GM12878 (cell line): Measurements from ENCODE around the gene ATXN3. TPM values are rescaled to one million over a fixed set of nuclear protein-coding genes. Genes with fewer than 3 reads are reported as not detected.

Experiments used
- ATAC-seq: fragments of 200-7000 bp; cut with Tn5 transposase; 3 replicates; pipeline ENCODE4 v1.9.1; 2020; ENCODE audit warnings: mild to moderate bottlenecking, moderate library complexity
- BruUV-seq: library from RNA; stranded (reverse); fragments of 400-500 nt; replicated peaks from 2 replicates; lab custom pipeline; 2021; lab: Mats Ljungman, UMichigan
- CTCF ChIA-PET: fragments of 300-600 bp; sonication (Branson Sonifier 250); formaldehyde crosslinking; extraction: SDS; loops from one replicate; lab custom pipeline; 2021; ENCODE audit warnings: inconsistent platforms; lab: Yijun Ruan, JAX
- POLR2A ChIA-PET: fragments of 350-600 bp; formaldehyde crosslinking; extraction: SDS; loops from one replicate; lab custom pipeline; 2021; ENCODE audit warnings: inconsistent platforms; lab: Charles Lee
- RAD21 ChIA-PET: fragments of 300-600 bp; sonication (Branson Sonifier 250); formaldehyde crosslinking; loops from one replicate; lab custom pipeline; 2023; ENCODE audit warnings: antibody characterized with exemption; ENCODE audit not compliant: unreplicated experiment; lab: Charles Lee
- SMC1A ChIA-PET: fragments of 300-600 bp; sonication (Branson Sonifier 250); formaldehyde crosslinking; loops from one replicate; lab custom pipeline; 2023; ENCODE audit not compliant: unreplicated experiment, uncharacterized antibody; lab: Charles Lee
- DNase-seq: peaks from one replicate; pipeline ENCODE4 v3.0.0-alpha.2; 2011; ENCODE audit warnings: low read depth, low spot score
- FAIRE-seq: peaks from 3 replicates; lab custom pipeline; 2011; peaks lifted over from hg19 to GRCh38; lab: Jason Lieb, UNC
- H2AFZ ChIP-seq: 2 replicates; pipeline ENCODE4 v1.6.0; 2011; ENCODE audit warnings: low read depth, low read length, control low read depth; ENCODE audit not compliant: control insufficient read depth
- H3K27ac ChIP-seq: 2 replicates; pipeline ENCODE4 v1.5.1; 2011; ENCODE audit warnings: control low read depth; ENCODE audit not compliant: control insufficient read depth, insufficient read depth
- H3K27me3 ChIP-seq, 2 experiments: replicated peaks in 1 of 2; 2 replicates each; pipeline versions ENCODE4 v1.6.0 to v1.6.1; 2011; ENCODE audit warnings: low read length in 1 of 2; ENCODE audit not compliant: control insufficient read depth in 2 of 2, insufficient read depth in 2 of 2
- H3K36me3 ChIP-seq, 2 experiments: 2 replicates each; pipeline ENCODE4 v1.5.1; 2011; ENCODE audit warnings: low read length in 1 of 2; ENCODE audit not compliant: control insufficient read depth in 2 of 2, insufficient read depth in 2 of 2
- H3K4me1 ChIP-seq: 2 replicates; pipeline ENCODE4 v1.6.1; 2011; ENCODE audit warnings: mild to moderate bottlenecking, low read length, moderate library complexity, mixed read lengths; ENCODE audit not compliant: control insufficient read depth, insufficient read depth
- H3K4me2 ChIP-seq: 2 replicates; pipeline ENCODE4 v1.6.0; 2011; ENCODE audit warnings: control low read depth; ENCODE audit not compliant: control insufficient read depth, insufficient read depth
- H3K4me3 ChIP-seq: fragments of 200-600 bp; sonication (generic); 2 replicates; pipeline ENCODE4 v1.5.1; 2016
- H3K79me2 ChIP-seq: 2 replicates; pipeline ENCODE4 v1.6.0; 2011; ENCODE audit warnings: low read length; ENCODE audit not compliant: control insufficient read depth, insufficient read depth
- H3K9ac ChIP-seq: 2 replicates; pipeline ENCODE4 v1.8.0; 2011; ENCODE audit warnings: low read length, control low read depth, mixed read lengths; ENCODE audit not compliant: control insufficient read depth, insufficient read depth
- H3K9me3 ChIP-seq: replicated peaks from 3 replicates; pipeline ENCODE4 v1.5.1; 2011; ENCODE audit warnings: mild to moderate bottlenecking, low read length; ENCODE audit not compliant: control insufficient read depth, insufficient read depth
- H4K20me1 ChIP-seq: 2 replicates; pipeline ENCODE4 v1.6.0; 2011; ENCODE audit not compliant: control insufficient read depth, insufficient read depth
- BHLHE40 ChIP-seq, 2 experiments: fragments of 450-650 bp in 1 of 2; IDR thresholded peaks; 2 replicates each; pipeline ENCODE4 v1.6.1; 2011 to 2017; ENCODE audit warnings: low read depth in 2 of 2, borderline replicate concordance in 1 of 2, improper control_type of control experiment in 1 of 2, low read length in 1 of 2, mild to moderate bottlenecking in 1 of 2
- CBX3 ChIP-seq: fragments of 200-600 bp; sonication (generic); IDR thresholded peaks from 2 replicates; pipeline ENCODE4 v1.6.1; 2016; ENCODE audit warnings: low read depth, borderline replicate concordance
- CREB1 ChIP-seq: IDR thresholded peaks from 2 replicates; pipeline ENCODE4 v1.6.1; 2012; ENCODE audit warnings: low read depth, mild to moderate bottlenecking, inconsistent platforms
- FOXK2 ChIP-seq: fragments of 450-650 bp; IDR thresholded peaks from 2 replicates; pipeline ENCODE4 v1.6.1; 2017; ENCODE audit warnings: mild to moderate bottlenecking, moderate library complexity
- HDGF ChIP-seq: fragments of 450-650 bp; IDR thresholded peaks from 2 replicates; pipeline ENCODE4 v1.6.1; 2016; ENCODE audit warnings: antibody characterized with exemption
- JUNB ChIP-seq: IDR thresholded peaks from 2 replicates; pipeline ENCODE4 v1.6.1; 2016; ENCODE audit warnings: antibody characterized with exemption, mild to moderate bottlenecking
- MEF2B ChIP-seq: fragments of 450-650 bp; IDR thresholded peaks from 2 replicates; pipeline ENCODE4 v1.6.1; 2018; ENCODE audit warnings: mild to moderate bottlenecking, moderate library complexity; ENCODE audit not compliant: partially characterized antibody, poor library complexity, severe bottlenecking
- MTA3 ChIP-seq: IDR thresholded peaks from 2 replicates; pipeline ENCODE4 v1.6.1; 2012; ENCODE audit warnings: low read length, inconsistent platforms, borderline replicate concordance
- MYC ChIP-seq: IDR thresholded peaks from 2 replicates; pipeline ENCODE4 v1.6.1; 2011; ENCODE audit warnings: mild to moderate bottlenecking, low read length, moderate library complexity, inconsistent platforms; ENCODE audit not compliant: insufficient read depth, insufficient replicate concordance, insufficient read length, severe bottlenecking
- NR2F1 ChIP-seq: fragments of 450-650 bp; conservative IDR thresholded peaks from 2 replicates; pipeline ENCODE4 v1.6.1; 2017; ENCODE audit warnings: mild to moderate bottlenecking
- PAX5 ChIP-seq: IDR thresholded peaks from 2 replicates; pipeline ENCODE4 v1.6.1; 2011; ENCODE audit warnings: low read depth, low read length, borderline replicate concordance
- POLR2AphosphoS5 ChIP-seq: IDR thresholded peaks from 2 replicates; pipeline ENCODE4 v1.6.1; 2011; ENCODE audit warnings: mild to moderate bottlenecking, low read length, inconsistent platforms
- RAD51 ChIP-seq: fragments of 450-650 bp; IDR thresholded peaks from 2 replicates; pipeline ENCODE4 v1.6.1; 2016; ENCODE audit warnings: moderate library complexity, mild to moderate bottlenecking, inconsistent platforms
- SIN3A ChIP-seq: IDR thresholded peaks from 2 replicates; pipeline ENCODE4 v1.6.1; 2012; ENCODE audit warnings: low read depth, low read length, improper control_type of control experiment
- SREBF2 ChIP-seq: IDR thresholded peaks from 2 replicates; pipeline ENCODE4 v1.6.1; 2012; ENCODE audit warnings: mild to moderate bottlenecking, low read length
- SUZ12 ChIP-seq: fragments of 200-600 bp; sonication (generic); IDR thresholded peaks from one replicate; pipeline ENCODE4 v1.6.1; 2018; ENCODE audit warnings: antibody characterized with exemption, mild to moderate bottlenecking; ENCODE audit not compliant: unreplicated experiment
- TCF7 ChIP-seq: IDR thresholded peaks from 2 replicates; pipeline ENCODE4 v1.6.1; 2014; ENCODE audit warnings: antibody characterized with exemption, borderline replicate concordance
- ZNF217 ChIP-seq: fragments of 450-650 bp; IDR thresholded peaks from 2 replicates; pipeline ENCODE4 v1.6.1; 2017; ENCODE audit warnings: antibody characterized with exemption, mild to moderate bottlenecking
- WGBS: methylation state at CpG from one replicate; pipeline ENCODE4 v1.1.6; 2016; ENCODE audit warnings: low lambda C conversion rate; ENCODE audit not compliant: insufficient replicate concordance, insufficient coverage; ENCODE audit errors: missing lambda C conversion rate; 5-methylcytosine and 5-hydroxymethylcytosine counted together
- in situ Hi-C: fragments of 300-500 bp; cut with MboI; formaldehyde crosslinking; loops from 9 replicates; pipeline ENCODE4 v1.14.3; 2018; ENCODE audit warnings: mixed read lengths
- intact Hi-C: fragments of 100-400 bp; cut with micrococcal nuclease; formaldehyde crosslinking; loops from one replicate; pipeline ENCODE4 v1.14.2; 2022; ENCODE audit not compliant: unreplicated experiment
- polyA plus RNA-seq, 11 experiments: library from polyadenylated mRNA; depleted of rRNA in 4 of 11; unstranded in 6 of 11; stranded (reverse) in 5 of 11; fragments of >200 nt; fragmentation: Nextera tagmentation in 4 of 11; fragmentation: Illumina TruSeq in 1 of 11; extraction: Ambion mirVana in 4 of 11; extraction: Trizol in 1 of 11; gene quantifications; 1 replicate in 1 of 11; 2 replicates in 10 of 11; pipeline versions ENCODE4 v1.2.1 to v1.2.3, GENCODE V29; 2011 to 2016; ENCODE audit warnings: inconsistent platforms in 2 of 11, missing spikeins in 2 of 11, low read depth in 1 of 11
- total RNA-seq, 4 experiments: library from RNA; depleted of rRNA in 3 of 4; stranded (reverse); fragments of >200 nt in 3 of 4; fragmentation: Illumina TruSeq in 1 of 4; extraction: Trizol in 1 of 4; gene quantifications; 2 replicates each; pipeline versions ENCODE4 v1.2.1 to v1.2.3, GENCODE V29; 2013 to 2021
- TF ChIP-seq, protein P1 (sequence below): IDR thresholded peaks from 2 replicates; pipeline ENCODE4 v1.6.1; 2012; ENCODE audit warnings: mild to moderate bottlenecking, low read depth, low read length
- TF ChIP-seq, protein P2 (sequence below): fragments of 450-650 bp; IDR thresholded peaks from 2 replicates; pipeline ENCODE4 v1.6.1; 2017; ENCODE audit warnings: mild to moderate bottlenecking

Gene ATXN3
- total and polyA plus RNA-seq, 10 of the 15 experiments (the other 5 are each of a cell fraction or from before 2014, with no cell fraction given) = 15.1 to 27.3 (median 19.2) TPM

DNA sequence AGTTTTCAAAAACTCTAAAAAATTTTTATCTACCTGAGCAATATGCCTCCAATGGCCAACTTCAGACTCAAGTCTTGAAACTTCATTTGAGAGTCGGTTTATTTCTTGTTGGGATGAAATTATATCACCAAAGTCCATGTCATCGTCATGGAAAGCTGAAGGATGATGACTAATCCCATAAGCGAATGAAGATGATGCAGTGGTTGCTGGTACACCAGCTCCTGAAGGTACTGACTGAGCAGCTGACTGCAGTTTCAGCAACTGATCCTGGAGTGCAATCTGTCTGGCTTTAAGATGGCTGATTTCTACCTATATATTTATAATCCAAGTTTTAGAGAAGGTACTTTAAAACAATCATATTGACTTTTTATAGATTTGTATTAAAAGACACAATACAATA is 84.9 kb downstream of the ATXN3 start:
- no peaks in the 10 kb centered on the region for H3K79me2 ChIP-seq
- H3K27ac ChIP-seq = no peak overlapping the region
- TF ChIP-seq SIN3A = no peak
- TF ChIP-seq, protein P1, sequence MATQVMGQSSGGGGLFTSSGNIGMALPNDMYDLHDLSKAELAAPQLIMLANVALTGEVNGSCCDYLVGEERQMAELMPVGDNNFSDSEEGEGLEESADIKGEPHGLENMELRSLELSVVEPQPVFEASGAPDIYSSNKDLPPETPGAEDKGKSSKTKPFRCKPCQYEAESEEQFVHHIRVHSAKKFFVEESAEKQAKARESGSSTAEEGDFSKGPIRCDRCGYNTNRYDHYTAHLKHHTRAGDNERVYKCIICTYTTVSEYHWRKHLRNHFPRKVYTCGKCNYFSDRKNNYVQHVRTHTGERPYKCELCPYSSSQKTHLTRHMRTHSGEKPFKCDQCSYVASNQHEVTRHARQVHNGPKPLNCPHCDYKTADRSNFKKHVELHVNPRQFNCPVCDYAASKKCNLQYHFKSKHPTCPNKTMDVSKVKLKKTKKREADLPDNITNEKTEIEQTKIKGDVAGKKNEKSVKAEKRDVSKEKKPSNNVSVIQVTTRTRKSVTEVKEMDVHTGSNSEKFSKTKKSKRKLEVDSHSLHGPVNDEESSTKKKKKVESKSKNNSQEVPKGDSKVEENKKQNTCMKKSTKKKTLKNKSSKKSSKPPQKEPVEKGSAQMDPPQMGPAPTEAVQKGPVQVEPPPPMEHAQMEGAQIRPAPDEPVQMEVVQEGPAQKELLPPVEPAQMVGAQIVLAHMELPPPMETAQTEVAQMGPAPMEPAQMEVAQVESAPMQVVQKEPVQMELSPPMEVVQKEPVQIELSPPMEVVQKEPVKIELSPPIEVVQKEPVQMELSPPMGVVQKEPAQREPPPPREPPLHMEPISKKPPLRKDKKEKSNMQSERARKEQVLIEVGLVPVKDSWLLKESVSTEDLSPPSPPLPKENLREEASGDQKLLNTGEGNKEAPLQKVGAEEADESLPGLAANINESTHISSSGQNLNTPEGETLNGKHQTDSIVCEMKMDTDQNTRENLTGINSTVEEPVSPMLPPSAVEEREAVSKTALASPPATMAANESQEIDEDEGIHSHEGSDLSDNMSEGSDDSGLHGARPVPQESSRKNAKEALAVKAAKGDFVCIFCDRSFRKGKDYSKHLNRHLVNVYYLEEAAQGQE = no peak
- no peak for TF ChIP-seq HDGF
- no peak for TF ChIP-seq MTA3
- TF ChIP-seq SREBF2 = no peak
- no peak for TF ChIP-seq ZNF217
- no peak for TF ChIP-seq CBX3
- no peak for TF ChIP-seq MEF2B
- TF ChIP-seq, protein P2, sequence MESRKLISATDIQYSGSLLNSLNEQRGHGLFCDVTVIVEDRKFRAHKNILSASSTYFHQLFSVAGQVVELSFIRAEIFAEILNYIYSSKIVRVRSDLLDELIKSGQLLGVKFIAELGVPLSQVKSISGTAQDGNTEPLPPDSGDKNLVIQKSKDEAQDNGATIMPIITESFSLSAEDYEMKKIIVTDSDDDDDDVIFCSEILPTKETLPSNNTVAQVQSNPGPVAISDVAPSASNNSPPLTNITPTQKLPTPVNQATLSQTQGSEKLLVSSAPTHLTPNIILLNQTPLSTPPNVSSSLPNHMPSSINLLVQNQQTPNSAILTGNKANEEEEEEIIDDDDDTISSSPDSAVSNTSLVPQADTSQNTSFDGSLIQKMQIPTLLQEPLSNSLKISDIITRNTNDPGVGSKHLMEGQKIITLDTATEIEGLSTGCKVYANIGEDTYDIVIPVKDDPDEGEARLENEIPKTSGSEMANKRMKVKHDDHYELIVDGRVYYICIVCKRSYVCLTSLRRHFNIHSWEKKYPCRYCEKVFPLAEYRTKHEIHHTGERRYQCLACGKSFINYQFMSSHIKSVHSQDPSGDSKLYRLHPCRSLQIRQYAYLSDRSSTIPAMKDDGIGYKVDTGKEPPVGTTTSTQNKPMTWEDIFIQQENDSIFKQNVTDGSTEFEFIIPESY = no peak
- no peak for TF ChIP-seq RAD51
- no peak for TF ChIP-seq TCF7
- no peak for TF ChIP-seq JUNB
- TF ChIP-seq SUZ12 = no peak
- TF ChIP-seq NR2F1 = no peak
- no peak for TF ChIP-seq FOXK2
- TF ChIP-seq POLR2AphosphoS5 = no peak
- no peak for TF ChIP-seq CREB1
- TF ChIP-seq MYC = no peak
- no peak for TF ChIP-seq BHLHE40 (IDR thresholded peaks at IDR 0.05; ENCODE audit: borderline replicate concordance in 1 of 2, low read depth in 2 of 2, low read length in 1 of 2)
- no peak for TF ChIP-seq PAX5
- in situ Hi-C loops = no loop called here
- 98% methylated on average over 3 of the region's 3 CpGs for WGBS
- ChIA-PET SMC1A (no interaction called here), POLR2A (no interaction called here), RAD21 (no interaction called here), CTCF (interaction anchor here (1.0 kb wide), 1 partner anchor 25 kb away, joined by 4 read pairs; no protein-coding TSS in a partner anchor)
- no TSS peak for BruUV-seq
- DNase-seq = no peak
- no peak overlapping the region for H3K4me2 ChIP-seq
- H2AFZ ChIP-seq = no peak overlapping the region
- intact Hi-C loops = no loop called here
- no peaks in the 10 kb centered on the region for H3K4me1 ChIP-seq
- FAIRE-seq = no peak
- H3K9me3 ChIP-seq = no peaks in the 10 kb centered on the region
- no peak overlapping the region for H3K9ac ChIP-seq
- H3K36me3 ChIP-seq = peaks cover 2 to 10% of the 10 kb centered on the region in 2 experiments
- no peak for ATAC-seq
- no peaks in the 10 kb centered on the region for H4K20me1 ChIP-seq
- no peak overlapping the region for H3K4me3 ChIP-seq
- H3K27me3 ChIP-seq = no peaks in the 10 kb centered on the region
